ENCODE measurements around the gene SAMMSON. TPM values are rescaled to one million over a fixed set of nuclear protein-coding genes. Genes with fewer than 3 reads are reported as not detected.

Gene SAMMSON
- total RNA-seq, 4 donors from 2014 or later: not detected

- Histone ChIP-seq H3K4me3 (no peak overlapping the region), H3K9me3 (no peaks in the 10 kb centered on the region), H3K36me3 (no peaks in the 10 kb centered on the region), H3K27me3 (no peaks in the 10 kb centered on the region), H3K27ac (no peak overlapping the region), H3K4me1 (no peaks in the 10 kb centered on the region)
- DNase-seq: no peak
- TF ChIP-seq CTCF (IDR thresholded peaks at IDR 0.05) (no peak), POLR2A (IDR thresholded peaks at IDR 0.05) (no peak), EP300 (IDR thresholded peaks at IDR 0.05; ENCODE audit: low read depth) (no peak), POLR2AphosphoS5 (IDR thresholded peaks at IDR 0.05) (no peak)
- intact Hi-C loops (cut with DNase I; ENCODE audit: low total_unique reads): no loop called here
- 63 to 65% methylated on average over 2 of the region's 2 CpGs for WGBS, 2 donors (ENCODE audit: low coverage in 1 of 2)
- in situ Hi-C loops (cut with MboI; ENCODE audit: low pct_ligation_motif_present in 1 of 4, low pct_unique_long_range_greater_than_20kb in 1 of 4, low sequenced_read_pairs in 3 of 4): no loop called here
Measured at GRCh38 chr3:70086336-70086735, 86.8 kb downstream of the SAMMSON start.

- no peak for DNase-seq
- intact Hi-C loops (cut with DNase I; ENCODE audit: low total_unique reads): no loop called here
- Histone ChIP-seq H3K36me3 (no peaks in the 10 kb centered on the region), H3K27ac (no peak overlapping the region), H3K27me3 (no peaks in the 10 kb centered on the region), H3K4me1 (no peaks in the 10 kb centered on the region), H3K9me3 (no peaks in the 10 kb centered on the region), H3K4me3 (no peak overlapping the region)
- WGBS, 2 donors (ENCODE audit: low coverage in 1 of 2): 10 to 13% methylated on average over 3 of the region's 3 CpGs
- in situ Hi-C loops (cut with MboI; ENCODE audit: low pct_ligation_motif_present in 1 of 4, low pct_unique_long_range_greater_than_20kb in 1 of 4, low sequenced_read_pairs in 3 of 4): no loop called here
- TF ChIP-seq POLR2AphosphoS5 (IDR thresholded peaks at IDR 0.05) (no peak), CTCF (IDR thresholded peaks at IDR 0.05) (peak; percentile 50 to 64 (median 61))
Measured at GRCh38 chr3:70090322-70090913, 90.9 kb downstream of the SAMMSON start.

DNA sequence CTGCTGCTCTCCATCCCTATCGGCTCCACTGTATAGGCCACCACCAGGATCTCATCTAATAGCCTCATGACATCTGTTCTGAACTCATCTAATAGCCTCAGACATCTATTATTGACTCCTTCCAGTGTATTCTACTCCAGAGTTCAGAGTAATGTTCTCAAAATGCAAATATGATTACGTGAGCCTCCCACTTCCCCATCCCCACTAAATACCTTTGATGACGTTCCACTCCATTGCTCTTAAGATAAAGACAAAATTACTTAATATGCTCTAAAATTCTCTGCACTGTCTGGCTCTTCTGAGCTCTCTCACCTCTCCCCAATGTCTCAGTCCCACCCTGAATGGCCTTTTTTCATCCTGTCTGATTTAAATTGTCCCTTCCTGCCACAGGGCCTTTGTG lies 94.7 kb downstream of the SAMMSON start:
- Histone ChIP-seq H3K4me3 (no peak overlapping the region), H3K27me3 (no peaks in the 10 kb centered on the region), H3K27ac (no peak overlapping the region), H3K9me3 (no peaks in the 10 kb centered on the region), H3K36me3 (no peaks in the 10 kb centered on the region), H3K4me1 (no peaks in the 10 kb centered on the region)
- WGBS, 2 donors (ENCODE audit: low coverage in 1 of 2): 71 to 86% methylated on average over 2 to 3 of the region's 3 CpGs
- in situ Hi-C loops (cut with MboI; ENCODE audit: low pct_ligation_motif_present in 1 of 4, low pct_unique_long_range_greater_than_20kb in 1 of 4, low sequenced_read_pairs in 3 of 4) (no loop called here), intact Hi-C loops (cut with DNase I; ENCODE audit: low total_unique reads) (no loop called here)
- TF ChIP-seq POLR2AphosphoS5 (IDR thresholded peaks at IDR 0.05) (no peak), EP300 (IDR thresholded peaks at IDR 0.05; ENCODE audit: low read depth) (no peak), POLR2A (IDR thresholded peaks at IDR 0.05) (no peak), CTCF (IDR thresholded peaks at IDR 0.05) (no peak)
- DNase-seq: no peak

GRCh38 chr3:70095260-70095659 lies 95.7 kb downstream of the SAMMSON start:
- Histone ChIP-seq H3K4me3 (no peak overlapping the region), H3K36me3 (no peaks in the 10 kb centered on the region), H3K27ac (no peak overlapping the region), H3K27me3 (no peaks in the 10 kb centered on the region), H3K9me3 (no peaks in the 10 kb centered on the region), H3K4me1 (no peaks in the 10 kb centered on the region)
- intact Hi-C loops (cut with DNase I; ENCODE audit: low total_unique reads) (no loop called here), in situ Hi-C loops (cut with MboI; ENCODE audit: low pct_ligation_motif_present in 1 of 4, low pct_unique_long_range_greater_than_20kb in 1 of 4, low sequenced_read_pairs in 3 of 4) (no loop called here)
- 65 to 83% methylated on average over 2 of the region's 2 CpGs for WGBS, 2 donors (ENCODE audit: low coverage in 1 of 2)
- TF ChIP-seq EP300 (IDR thresholded peaks at IDR 0.05; ENCODE audit: low read depth): no peak
- TF ChIP-seq CTCF (IDR thresholded peaks at IDR 0.05): no peak
- TF ChIP-seq POLR2AphosphoS5 (IDR thresholded peaks at IDR 0.05): no peak
- TF ChIP-seq POLR2A (IDR thresholded peaks at IDR 0.05): no peak
- DNase-seq: no peak
